ENCODE data around the gene P4HTM.

Gene P4HTM

DNA sequence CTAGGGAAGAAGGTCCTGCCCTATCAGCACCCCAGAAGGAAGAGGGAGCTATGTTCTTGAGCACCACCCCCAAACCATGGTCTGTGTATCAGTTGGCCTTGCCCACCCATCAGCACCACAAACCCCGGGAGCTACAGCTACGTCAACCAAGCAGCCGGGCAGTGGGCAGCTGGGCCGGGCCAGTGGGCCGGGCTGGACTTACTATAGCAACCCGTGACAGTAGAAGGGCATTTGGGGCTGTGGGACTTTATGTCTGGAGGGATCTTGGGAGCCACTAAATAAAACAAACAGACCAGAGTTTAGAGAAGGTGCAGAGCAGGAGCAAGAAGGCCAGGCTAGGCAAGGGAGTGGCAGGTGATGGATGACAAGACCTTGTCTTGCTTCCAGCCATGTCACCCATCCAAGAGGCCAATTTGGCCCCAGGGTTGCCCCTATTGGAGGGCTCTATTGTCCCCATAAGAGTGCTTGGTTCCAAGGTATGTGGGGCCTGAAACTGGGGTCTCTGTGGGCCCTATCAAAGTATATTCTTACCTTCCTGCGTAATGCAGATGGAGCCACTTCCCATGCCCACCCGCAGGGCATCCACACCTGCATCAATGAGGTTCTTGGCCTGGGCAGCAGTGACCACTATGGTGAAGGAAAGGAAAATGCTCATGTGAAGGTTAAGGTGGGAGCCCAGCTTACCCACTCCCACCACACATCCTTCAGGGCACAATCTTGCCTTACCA lies 35.9 kb downstream of the P4HTM start:
- no peak for DNase-seq

GRCh38 chr3:49026536-49026935 lies 36.5 kb downstream of the P4HTM start:
- DNase-seq = no peak

DNA sequence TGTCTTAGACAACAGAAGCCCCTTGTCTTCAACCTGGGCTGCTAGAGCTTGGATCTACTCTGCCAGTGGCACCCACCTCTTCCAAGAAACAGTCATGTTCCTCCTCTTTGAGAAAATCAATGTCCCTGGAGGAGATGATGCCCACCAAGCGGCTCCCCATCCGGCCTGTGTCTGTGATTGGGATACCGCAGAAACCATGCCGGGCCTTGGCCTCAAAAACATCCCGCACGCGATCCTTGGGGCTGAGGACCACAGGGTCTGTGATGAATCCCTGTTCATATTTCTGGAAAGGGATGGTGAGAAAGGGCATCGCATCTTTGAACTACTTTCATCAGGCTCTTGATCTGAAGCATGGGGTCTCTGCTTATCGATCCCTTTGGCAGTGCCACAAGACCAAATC lies 37.6 kb downstream of the P4HTM start:
- no peak for DNase-seq

- no peak for DNase-seq
These were observed 38.2 kb downstream of the P4HTM start for GRCh38 chr3:49028298-49028672.

DNA sequence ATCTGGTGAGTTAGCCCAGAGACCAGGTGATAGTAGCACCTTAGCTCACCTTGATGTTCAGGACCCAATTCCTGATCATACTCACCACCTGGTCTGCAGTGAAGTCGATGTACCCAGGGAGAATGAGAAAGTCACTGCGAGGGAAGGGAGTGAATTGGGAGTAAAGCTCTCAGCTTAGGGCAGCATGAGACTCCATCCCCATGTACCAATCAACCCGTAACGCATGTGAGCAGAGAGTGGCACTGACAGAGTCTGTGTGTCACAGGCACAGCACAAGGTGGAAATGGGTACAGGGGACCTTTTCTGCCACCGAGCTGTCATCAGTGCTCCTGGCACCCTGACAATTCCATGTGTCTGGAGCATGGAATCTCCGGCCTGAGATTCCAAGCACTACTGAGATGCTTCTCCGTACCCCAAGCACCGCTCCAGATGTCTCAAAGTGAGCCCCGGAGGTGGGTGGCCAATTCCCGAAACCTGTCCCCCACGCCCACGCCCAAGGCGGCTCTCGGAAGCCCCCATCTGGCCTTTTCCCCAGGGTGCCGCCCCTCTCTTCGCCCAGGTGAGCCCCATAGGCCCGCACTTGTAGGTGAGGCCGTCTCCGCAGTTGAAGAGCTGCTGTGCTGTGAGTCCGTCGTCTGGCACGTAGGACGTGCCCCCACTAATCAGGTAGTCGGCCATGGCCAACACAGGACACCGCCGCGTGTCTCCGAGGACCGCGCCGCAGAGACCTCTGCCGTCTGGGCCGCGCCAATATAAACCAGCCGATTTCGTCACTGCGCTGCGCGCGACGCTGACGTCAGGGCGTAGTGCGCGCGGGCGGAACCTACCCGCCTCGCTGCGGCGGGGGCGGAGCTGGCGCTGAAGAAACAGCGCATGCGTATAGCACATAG lies 38.9 kb downstream of the P4HTM start, which contains the start of gene IMPDH2:
Gene IMPDH2, minus strand, starts transcription at position 726 of the 890 bp plus-strand sequence. Its CDS starts 48 bp downstream, at position 678.
- DNase-seq = peak; percentile 92

DNA sequence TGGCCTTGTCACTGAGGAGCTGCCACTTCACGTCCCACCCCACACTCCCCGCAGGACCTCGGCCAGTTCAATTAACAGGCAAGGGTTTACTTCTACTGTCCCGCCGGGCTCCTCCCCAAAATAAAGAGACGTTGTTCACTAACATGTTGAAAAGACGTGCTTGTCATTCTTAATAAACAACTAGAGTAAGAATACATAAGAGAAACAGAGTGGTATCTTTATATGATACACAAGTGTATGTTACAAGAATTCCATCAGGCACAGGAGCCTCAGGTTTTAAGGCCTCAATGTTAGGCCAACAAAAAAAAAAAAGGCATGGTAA lies 39.5 kb downstream of the P4HTM start:
- no peak for DNase-seq

DNA sequence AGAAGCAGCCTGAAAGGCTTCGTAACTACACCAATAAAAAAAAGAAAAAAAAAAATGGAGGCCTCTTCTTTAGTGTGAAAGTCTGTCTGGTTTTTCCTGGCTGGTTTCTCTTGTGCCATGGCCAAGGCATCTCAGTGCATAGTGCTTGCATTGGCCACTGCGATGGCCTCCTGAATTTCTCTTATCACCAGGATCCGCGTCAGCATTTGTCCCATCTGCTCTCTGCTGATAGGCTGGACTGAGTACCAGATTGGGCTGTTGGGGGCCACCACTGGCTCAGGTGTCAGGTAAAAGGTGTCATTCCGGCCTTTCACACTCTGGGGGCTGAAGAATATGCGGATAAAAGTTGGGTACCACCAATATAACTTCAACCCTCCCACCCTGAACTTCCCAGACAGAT lies 40.3 kb downstream of the P4HTM start:
- DNase-seq = no peak

- no peak for DNase-seq
These were observed 42.7 kb downstream of the P4HTM start for GRCh38 chr3:49032646-49033304.

GRCh38 chr3:49034650-49035049 lies 44.6 kb downstream of the P4HTM start:
- no peak for DNase-seq

GRCh38 chr3:49035281-49035680 lies 45.2 kb downstream of the P4HTM start:
- DNase-seq = no peak

DNA sequence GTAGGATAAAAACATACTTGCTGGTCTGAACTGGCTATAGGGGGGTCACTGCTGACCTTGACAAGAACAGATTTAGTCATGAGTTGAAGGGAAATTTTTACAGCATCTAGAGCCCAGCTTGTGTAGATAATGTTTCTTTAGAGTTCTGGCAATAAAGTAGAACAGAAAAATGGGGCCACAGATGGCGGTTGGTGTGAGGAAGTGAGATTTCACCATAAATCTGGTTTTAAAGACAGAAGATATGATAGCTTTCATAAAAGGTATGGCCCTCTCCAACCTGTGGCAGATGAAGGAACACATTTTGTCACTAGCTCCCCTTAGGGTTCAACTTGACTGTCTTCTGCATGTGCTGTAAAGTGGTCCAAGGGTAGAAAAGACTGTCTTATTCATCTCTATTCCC lies 63.5 kb downstream of the P4HTM start:
- DNase-seq = no peak

GRCh38 chr3:49054344-49054862 lies 64.4 kb downstream of the P4HTM start:
- no peak for DNase-seq
